Renal pelvis (tissue), 12 donors: Measurements from ENCODE around the gene TCFL5. TPM values are rescaled to one million over a fixed set of nuclear protein-coding genes. Genes with fewer than 3 reads are reported as not detected.
A peak's percentile ranks its signal among the peaks of the same experiment; 100 is the strongest.

Experiments
- DNase-seq: peaks from one replicate; pipeline ENCODE4 v3.0.0-alpha.2; 2013
- long read RNA-seq, 16 experiments: transcript quantifications; one replicate each; lab custom pipeline, GENCODE V29; 2026
- polyA plus RNA-seq, 3 donors: library from polyadenylated mRNA; unstranded; fragments of 120-200 nt; gene quantifications; one replicate each; pipeline ENCODE4 v1.2.1, GENCODE V29; 2013; ENCODE audit not compliant: insufficient read length in 3 of 3

TCFL5 gene
- 10 to 100 TPM; 11.3 to 13.2 (median 12.7) TPM for polyA plus RNA-seq
- long read RNA-seq, donor 1, partial matches to known transcripts, result 30 of 30 reads
- long read RNA-seq, donor 1, other reads (novel, unspliced or antisense), result 0 of 30 reads
- long read RNA-seq, donor 2, partial matches to known transcripts, result 6 of 7 reads
- long read RNA-seq, donor 2, other reads (novel, unspliced or antisense), result 0 of 7 reads
- long read RNA-seq, donor 3, partial matches to known transcripts, result 0 of 2 reads
- long read RNA-seq, donor 3, other reads (novel, unspliced or antisense), result 0 of 2 reads
- long read RNA-seq, donor 4, result 0 reads
- long read RNA-seq, donor 5, partial matches to known transcripts, result 0 of 2 reads
- long read RNA-seq, donor 5, other reads (novel, unspliced or antisense), result 0 of 2 reads
- long read RNA-seq, donor 6, partial matches to known transcripts, result 0 of 4 reads
- long read RNA-seq, donor 6, other reads (novel, unspliced or antisense), result 0 of 4 reads
- long read RNA-seq, donor 7, partial matches to known transcripts, result 38 of 42 reads
- long read RNA-seq, donor 7, other reads (novel, unspliced or antisense), result 0 of 42 reads
- long read RNA-seq, donor 8, partial matches to known transcripts, result 0 of 1 reads
- long read RNA-seq, donor 8, other reads (novel, unspliced or antisense), result 0 of 1 reads
- long read RNA-seq, donor 9, partial matches to known transcripts, result 0 of 1 reads
- long read RNA-seq, donor 9, other reads (novel, unspliced or antisense), result 0 of 1 reads
- long read RNA-seq, donor 10, partial matches to known transcripts, result 37 of 40 reads
- long read RNA-seq, donor 10, other reads (novel, unspliced or antisense), result 0 of 40 reads
- long read RNA-seq, donor 11, result 0 reads
- long read RNA-seq, donor 12, partial matches to known transcripts, result 17 of 19 reads
- long read RNA-seq, donor 12, other reads (novel, unspliced or antisense), result 0 of 19 reads
- long read RNA-seq, donor 13, partial matches to known transcripts, result 0 of 3 reads
- long read RNA-seq, donor 13, other reads (novel, unspliced or antisense), result 0 of 3 reads
- long read RNA-seq, donor 14, partial matches to known transcripts, result 0 of 5 reads
- long read RNA-seq, donor 14, other reads (novel, unspliced or antisense), result 0 of 5 reads
- long read RNA-seq, donor 15, partial matches to known transcripts, result 0 of 1 reads
- long read RNA-seq, donor 15, other reads (novel, unspliced or antisense), result 0 of 1 reads
- long read RNA-seq, donor 16, partial matches to known transcripts, result 40 of 41 reads
- long read RNA-seq, donor 16, other reads (novel, unspliced or antisense), result 0 of 41 reads

DNA sequence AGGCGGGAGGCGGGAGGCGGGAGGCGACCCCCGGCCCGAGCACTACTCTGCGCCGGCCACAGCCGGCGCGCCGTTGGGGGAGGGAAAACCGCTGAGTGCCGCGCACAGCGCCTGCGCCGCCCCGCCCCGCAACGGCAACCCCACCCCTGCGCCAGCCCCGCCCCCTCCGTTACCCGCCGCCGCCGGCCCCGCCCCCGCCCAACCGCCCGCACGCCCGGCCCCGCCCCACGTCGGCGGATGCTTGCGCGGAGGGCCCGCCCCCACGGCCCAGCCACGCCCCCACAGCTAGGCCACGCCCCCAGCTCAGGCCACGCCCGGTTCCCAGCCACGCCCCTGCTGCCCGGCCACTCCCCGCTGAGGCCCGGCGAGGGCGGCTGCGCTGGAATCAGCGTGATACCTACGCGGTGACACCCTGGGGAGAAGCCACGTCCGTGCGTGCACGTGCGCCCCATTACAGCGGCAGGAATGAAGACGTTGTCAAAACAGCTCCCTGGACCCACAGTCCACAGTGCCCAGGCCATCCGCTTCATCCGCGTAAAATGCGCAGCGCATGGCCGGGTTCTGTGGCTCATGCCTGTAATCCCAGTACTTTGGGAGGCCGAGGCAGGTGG lies at the start of gene TCFL5:
TSS of gene TCFL5 (minus strand) at position 97 of the 611 bp plus-strand sequence. CDS start 152 bp downstream, outside the sequence.
- peak; percentile 57 for DNase-seq

DNA sequence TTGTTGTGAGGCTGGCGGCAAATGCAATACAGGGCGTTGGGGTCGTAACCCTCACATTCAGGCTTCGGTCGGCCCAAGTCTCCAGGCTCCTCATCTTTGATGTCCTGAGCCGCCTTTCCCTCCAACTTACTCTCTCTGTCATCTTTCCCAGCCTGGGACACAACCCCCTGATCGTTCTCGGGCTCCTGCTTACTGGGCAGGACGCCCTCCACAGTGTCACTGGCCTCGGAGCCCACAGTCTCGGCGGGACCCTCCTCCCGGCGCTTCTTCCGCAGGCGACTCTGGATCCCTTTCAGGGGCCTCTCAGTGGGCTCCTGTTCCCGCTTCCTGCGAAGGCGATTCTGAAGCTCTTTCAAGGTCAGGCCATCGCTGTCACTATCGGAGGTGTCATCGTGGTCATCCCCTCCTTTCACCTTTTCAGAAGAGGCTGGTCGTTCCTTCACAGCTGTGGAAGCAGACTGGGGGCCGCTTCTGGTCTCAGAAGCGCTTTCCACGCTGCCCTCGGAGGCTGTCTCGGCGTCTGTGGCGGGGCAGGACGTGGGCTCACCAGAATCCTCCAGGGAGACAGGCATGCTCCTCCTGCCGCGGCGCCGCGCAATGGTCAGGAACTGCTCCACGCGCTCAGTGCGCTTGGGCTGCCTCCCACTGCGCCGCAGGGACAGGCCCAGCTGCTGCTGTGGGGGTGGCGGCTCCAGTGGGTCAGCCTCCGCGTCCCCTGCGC lies 49.3 kb upstream of the TCFL5 start:
- DNase-seq, result no peak

DNA sequence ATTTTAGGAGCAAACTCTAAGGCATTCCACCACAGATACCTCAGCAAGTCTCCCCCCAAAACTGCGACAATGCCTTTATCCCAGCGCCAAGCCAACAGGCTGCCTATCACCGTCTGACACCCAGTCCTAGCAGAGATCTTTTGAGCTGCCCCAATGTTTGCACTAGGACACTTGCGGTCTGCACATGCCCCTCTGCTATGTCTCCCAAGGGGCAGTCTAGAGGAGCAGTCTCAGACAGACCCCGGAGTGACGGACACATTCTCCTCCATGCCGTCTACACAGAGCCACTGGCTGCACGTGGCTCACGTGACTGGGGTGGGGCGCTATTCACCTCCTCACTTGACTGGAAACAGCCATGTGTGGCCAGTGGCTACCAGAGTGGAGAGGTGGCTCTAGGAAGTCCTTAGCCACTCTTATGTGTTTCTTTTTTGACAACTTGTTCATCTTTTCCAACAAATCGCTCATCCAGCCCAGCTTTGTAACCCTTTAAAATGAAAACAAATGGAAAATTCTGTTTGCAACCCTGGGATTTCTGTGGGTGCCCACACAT lies 48.7 kb upstream of the TCFL5 start:
- DNase-seq, result no peak

DNA sequence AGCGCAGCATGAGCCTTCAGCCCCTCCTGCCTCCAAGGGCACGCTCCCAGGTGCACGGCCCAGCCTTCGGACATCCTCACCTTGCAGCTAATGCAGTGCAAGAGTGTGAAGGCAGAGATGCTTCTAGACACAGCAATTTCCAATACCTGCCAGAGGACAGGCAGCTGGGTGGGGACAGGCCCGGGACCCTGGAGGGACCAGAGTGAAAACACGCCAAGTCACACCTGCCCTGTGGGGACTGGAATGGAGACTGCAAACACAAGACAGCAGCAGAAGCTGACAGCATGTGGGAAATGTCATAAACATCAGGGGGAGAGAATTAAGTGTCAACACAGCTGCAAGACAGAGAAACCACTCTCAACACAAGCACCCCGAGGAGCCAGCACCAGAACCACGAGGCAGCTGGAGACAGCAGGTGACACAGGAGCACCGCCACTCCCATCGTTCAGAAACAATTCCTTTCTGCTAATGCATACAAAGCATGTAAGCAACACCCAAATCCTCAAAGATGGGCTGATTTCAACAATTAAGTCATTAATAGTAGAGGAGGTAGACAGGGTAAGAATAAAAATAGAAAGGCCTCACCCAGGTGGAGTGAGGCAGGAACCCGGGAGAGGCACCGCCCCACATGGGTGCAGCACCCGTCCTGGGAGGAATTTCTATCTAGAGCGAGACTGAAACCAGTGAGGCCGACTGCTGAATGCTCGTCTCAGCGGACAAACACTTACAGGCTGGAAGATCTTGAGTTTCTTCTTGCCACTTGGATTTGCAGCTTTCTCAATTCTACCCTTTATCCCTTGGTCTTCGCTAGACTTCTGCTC lies 47.6 kb upstream of the TCFL5 start:
- no peak for DNase-seq

DNA sequence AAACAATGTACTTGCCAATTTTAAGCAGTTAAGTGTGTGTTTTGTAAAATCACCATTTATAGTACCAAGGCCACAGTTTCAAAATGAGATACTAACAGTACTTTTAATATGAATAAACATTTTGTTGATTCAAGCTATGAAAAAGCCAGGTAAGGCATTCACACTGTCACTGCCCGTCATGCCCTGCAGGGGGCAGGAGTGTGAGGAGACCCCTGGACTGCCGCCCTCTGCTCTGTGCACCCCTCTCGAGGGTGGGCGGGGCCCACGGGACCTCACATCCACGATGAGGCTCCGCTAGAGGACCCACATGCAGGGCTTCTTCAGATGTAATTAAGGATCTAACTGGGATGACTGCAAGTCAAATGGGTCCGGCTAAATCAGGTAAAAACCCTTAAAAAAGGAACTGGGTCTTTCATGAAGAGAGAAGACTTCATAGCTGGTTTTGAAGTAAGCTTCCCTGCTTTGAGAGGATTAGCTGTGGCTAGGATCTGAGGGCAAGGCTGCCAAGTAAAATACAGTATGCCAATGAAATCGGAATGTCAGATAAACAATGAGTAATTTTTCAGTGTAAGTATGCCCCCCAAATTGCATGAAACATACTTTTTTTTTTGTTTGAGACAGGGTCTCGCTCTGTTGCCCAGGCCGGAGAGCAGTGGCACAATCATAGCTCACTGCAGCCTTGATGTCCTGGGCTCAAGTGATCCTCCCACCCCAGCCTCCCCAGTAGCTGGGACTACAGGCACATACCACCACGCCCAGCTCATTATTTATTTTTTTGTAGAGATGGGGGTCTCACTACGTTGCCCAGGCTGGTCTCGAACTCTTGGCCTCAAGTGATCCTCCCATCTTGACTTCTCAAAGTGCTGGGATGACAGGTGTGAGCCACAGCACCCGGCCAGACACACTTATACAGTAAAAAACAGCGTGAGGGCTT lies 46.0 kb upstream of the TCFL5 start:
- DNase-seq, result no peak

DNA sequence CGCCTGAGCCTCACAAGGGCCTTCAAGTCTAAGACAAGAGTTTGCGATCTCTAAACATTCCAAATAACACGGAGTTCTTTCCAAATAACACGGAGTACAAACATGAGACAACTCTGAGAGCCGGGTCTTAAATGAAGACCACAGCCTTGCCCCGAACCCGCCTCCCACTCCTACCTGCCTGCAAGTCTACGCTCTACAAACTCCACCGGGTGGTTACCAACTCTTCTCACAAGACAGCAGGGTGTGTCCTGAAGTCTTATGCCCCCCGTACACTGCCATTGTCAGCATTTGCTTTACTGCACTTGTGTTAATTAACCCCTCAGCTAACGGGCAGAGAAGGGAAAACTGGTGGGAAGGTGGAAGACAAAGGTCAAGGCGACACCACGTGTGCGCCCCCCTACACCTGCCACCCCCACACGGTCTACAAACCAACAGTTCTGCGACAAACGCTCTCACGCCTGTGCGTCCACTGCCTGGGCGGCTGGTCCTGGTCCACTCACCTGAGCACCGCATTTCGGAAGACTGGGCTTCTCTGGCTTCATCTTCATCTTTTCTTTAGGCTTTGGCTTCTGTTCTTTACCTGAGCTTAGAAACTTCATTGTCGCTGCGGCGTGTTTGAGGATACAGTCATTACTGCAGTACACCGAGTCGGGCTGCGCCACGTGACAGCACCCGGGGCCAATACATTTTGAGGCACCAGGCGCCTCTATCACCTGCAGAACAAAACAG lies 45.2 kb upstream of the TCFL5 start:
- DNase-seq, result no peak

DNA sequence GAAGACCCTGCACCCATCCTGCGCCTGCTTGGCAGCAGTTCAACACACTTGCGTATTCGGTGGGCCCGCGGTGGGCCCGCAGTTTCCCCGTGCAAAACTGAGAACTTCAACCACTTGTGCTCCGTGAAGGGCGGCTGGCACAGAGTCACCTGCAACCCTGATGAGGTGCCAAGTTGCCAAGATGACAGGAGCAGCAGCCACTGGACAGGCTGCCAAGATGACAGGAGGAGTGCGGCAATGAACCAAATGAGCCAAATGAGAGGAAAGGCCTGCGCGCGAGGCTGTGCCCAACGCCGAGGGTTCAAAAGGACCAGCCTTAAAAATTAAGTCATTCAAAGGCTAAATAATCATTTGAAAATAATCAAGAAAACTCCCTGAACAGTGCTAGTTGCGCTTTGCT lies 44.6 kb upstream of the TCFL5 start:
- no peak for DNase-seq

DNA sequence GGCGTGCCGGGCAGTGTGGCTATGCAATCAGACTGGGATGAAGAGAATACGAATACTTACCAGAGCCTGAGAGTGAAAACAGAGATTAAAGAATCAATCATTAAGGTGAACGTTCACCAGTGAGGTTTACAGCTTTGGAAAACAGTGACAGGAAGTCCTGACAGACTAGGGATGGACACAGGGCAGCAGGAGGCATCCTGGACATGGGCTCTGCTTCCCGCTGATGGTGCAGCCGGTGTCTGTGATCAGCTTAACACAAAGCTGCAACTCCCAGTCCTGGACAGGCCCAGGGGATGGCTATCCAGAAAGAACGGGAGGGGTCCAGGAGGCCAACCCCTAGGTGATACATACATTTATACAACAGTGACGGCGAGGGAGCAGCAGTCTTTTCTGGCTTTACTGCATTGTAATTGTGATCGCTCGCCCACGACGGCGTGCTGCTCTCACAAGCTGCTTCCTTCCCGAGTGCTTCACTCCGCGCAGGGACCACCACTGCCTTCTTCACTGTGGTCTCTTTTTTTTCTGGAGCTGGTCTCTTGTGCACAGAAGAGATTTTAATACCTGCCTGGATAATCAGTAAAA lies 44.0 kb upstream of the TCFL5 start:
- no peak for DNase-seq

DNA sequence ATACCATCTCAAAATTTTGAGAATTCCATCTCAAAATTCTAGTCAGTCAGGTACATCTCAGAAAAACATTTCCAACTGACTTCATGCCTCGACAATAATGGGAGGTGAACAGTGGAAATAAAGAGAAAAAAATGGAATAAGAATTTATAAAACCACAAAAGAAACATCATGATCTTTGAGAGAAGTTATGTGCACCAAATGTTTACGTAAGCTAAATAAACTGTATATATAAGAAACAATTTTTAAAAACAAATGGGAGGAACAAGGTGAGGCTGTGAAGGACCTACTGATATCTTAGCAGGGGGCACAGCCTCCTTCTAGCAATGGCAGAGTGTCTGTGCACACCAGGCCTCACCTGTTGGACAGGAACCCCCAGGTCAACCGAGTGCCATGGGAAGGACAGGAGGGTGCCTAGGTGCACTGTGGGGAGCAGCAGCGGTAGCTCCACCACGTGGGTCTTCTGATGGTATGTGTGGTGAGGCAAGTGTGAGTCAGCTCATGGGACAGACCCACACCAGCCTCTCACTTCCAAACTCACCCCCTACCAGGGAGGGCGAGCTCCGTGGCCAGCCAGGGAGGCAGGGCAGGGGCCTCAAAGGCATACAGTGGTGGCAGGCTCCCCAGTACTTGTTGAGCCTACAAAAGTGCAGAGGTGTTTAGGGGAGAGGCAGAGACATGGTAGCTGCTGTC lies 41.4 kb upstream of the TCFL5 start:
- DNase-seq, result no peak

DNA sequence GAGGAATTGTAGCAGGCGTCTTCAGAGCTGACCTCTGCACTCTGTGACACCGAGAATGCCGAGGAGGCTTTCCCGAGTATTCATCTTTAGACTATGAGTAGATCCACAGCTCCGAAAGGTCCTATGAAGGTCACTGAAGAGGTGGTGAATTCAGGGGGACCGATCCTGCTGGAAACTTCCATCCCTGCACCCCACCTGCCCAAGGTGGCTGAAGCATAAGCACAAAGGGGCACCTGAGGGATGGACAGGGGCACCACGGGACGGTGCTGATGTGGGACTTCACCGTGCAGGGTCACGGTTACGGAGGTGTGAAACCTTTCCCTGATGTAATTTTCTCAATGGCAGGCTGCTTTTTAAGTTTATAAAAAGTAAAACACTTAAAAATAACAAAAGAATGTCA lies 40.3 kb upstream of the TCFL5 start:
- DNase-seq, result no peak

DNA sequence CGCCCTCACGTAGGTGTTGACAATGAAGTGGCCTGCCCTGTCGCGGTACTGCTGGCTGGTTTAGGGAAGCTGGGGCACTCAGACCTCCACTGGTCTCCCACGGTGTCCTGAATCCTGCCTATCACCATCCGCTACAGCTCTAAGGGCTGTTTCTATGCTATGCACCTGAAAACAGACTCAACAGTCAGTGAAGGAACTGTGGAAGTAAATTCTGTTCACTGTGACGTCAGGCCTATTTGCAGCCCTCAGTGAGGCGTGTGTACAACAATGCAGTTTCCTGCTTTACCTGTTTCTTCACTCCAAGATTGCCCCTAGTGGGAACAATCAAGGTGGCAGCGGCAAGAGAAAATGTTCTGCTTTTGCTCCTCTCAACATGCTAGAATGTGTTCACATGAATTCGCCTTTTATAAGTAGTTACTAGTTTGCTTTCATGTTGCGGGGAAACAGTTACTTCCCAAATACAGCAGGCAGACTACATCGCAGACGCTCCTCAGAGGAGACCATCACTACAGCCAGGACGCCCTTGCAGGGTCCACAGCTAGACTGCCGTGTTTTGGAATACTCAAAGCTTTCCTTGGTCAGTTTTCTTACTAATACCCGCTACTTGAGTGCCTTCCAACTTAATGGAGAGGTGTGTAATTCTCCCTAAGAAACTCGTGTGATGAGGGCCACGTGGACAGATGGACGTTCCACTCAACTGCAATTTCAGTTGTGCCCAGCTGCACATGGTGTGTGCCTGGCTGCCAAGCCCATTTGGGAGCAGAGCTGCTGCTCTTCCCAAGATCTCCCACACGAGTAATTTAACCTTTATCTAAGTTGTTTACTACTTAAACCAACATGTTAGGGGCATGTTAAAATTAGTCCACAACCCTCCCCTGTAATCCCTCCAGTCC lies 39.3 kb upstream of the TCFL5 start:
- peak; percentile 61 for DNase-seq

DNA sequence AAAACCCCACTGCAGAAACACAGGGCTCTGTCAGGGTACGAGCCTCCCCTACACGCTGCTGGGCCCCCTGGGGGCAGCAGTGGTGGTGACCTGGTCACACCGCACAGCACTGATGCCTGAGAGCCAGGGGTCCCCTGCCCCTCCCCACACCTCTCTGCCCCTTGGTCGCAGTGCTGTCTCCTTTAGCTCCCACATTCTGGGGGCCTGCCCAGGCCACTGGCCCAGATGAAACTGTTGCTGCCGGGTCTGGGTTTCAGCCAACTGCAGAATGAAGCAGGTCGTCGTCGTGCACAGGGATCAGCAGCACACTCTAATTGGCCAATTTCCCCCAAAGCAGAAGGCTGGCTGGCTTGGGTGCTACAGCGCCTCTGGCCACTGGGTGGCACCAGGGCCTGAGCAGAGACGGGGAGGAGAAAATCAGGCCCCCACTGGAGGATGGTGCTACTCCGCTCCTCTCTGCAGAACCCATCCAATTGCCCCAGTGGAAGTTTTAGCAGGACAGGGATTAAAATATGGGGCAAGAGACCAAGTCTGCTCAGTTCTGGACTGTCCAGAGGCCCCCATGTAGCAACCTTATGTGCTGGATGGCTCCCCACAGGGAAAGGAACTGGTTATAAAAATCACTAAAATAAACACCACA lies 38.5 kb upstream of the TCFL5 start:
- no peak for DNase-seq

DNA sequence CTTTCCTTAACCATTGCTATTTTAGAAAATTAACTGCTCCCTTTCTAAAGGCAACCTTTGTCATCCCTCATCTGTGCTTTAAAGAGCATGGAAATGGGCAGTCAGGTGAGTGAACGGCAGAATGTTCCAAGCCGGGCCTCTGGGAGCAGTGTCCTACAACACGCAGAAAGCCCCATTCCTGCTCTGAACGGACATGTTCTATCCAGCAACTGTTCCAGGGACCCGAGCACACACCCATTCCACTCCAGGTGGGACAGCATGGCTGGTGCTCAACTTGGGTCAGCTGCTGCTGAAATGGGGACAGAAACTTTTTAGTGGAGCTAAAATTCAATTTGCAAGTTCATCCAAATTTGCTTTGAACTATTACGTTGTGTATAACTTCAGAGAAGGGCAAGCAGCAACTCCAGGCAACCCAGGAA lies 38.0 kb upstream of the TCFL5 start:
- DNase-seq, result no peak

DNA sequence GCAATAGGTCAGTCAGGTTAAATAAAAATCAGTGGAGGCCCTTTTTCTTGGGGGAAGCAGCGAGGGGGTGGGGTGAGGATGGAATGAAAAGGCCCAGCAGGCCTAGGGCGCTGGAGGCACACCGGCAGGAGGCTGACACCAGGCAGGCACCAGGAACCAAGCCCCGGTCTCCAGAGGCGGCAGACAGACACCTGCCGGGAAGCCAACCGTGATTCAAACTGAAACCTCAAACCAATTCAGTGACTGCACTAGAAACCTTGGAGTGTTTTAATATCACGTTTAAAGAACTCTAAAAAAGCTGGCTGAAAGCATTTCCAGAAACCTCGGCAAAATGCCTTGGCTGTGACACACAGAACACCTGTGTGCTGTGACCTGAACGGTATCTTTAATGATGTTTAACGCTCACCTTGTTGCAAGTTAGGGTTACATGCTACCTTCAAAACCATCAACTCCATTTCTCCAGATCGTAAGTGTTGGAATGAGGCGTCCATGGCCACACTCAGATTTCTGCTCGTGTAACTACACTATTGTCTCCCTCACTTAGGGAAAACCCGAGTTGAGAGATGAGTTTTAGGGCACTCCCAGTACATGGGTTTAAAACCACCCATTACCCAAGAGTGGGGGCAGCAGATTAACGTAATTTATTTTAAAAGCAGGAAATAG lies 37.5 kb upstream of the TCFL5 start:
- DNase-seq, result no peak
